ENCODE measurements around the gene PDE5A.

Gene PDE5A

DNA sequence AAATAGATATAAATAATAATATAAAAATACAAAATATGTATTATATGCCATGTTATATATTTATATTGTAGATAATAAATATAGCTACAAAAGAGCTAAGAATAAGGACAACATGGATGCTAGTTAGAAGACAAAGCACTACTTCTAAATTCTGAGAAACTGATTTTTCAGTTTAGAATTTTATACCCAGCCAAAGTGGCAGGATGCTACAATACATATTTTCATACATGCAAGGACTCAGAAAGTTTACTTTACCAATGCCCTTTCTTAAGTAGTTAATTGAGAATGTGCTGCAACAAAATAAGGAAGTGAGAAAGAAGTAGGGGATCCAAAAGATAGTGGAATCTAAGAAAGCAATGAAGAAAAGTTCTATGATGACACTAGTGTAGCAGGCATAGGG, 64.5 kb downstream of the PDE5A start:
- H3K4me3 ChIP-seq (replicated peaks; ENCODE audit: low read depth, low read length) = no peak overlapping the region
- TF ChIP-seq, protein P1, sequence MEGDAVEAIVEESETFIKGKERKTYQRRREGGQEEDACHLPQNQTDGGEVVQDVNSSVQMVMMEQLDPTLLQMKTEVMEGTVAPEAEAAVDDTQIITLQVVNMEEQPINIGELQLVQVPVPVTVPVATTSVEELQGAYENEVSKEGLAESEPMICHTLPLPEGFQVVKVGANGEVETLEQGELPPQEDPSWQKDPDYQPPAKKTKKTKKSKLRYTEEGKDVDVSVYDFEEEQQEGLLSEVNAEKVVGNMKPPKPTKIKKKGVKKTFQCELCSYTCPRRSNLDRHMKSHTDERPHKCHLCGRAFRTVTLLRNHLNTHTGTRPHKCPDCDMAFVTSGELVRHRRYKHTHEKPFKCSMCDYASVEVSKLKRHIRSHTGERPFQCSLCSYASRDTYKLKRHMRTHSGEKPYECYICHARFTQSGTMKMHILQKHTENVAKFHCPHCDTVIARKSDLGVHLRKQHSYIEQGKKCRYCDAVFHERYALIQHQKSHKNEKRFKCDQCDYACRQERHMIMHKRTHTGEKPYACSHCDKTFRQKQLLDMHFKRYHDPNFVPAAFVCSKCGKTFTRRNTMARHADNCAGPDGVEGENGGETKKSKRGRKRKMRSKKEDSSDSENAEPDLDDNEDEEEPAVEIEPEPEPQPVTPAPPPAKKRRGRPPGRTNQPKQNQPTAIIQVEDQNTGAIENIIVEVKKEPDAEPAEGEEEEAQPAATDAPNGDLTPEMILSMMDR (IDR thresholded peaks at IDR 0.05; ENCODE audit: low read length, missing control alignments) = no peak
- no peak for DNase-seq (ENCODE audit: low read depth)

DNA sequence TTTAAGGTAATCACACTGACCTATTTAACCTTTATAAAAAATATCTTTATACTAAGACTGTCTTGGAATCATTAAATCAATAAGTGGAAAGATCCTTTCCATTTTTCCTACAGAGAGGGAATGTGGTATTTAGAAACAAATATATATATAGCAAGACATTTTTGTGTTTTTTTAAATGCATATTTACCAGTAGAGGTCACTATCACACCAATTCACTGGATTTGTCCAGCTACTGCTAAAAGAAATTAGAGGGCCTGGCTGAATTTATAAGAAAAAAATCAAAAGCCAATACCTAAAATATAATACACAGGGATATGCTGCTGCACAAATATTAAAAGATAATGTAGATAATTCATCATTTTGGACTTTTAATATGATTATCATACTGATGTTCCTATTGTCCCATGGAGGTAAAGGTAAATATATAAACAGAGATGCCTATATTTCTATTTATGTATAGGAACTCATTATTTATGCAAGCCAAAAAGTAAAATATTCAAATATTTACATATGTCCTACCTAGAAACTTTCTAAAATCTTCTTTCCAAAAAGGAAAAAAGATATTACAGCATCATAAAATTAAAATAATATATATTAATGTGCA, 69.5 kb downstream of the PDE5A start:
- peak; percentile 79 for DNase-seq (ENCODE audit: low read depth)
- TF ChIP-seq, protein P1 (IDR thresholded peaks at IDR 0.05; ENCODE audit: low read length, missing control alignments) = peak; percentile 41
- H3K4me3 ChIP-seq (replicated peaks; ENCODE audit: low read depth, low read length) = no peak overlapping the region

DNA sequence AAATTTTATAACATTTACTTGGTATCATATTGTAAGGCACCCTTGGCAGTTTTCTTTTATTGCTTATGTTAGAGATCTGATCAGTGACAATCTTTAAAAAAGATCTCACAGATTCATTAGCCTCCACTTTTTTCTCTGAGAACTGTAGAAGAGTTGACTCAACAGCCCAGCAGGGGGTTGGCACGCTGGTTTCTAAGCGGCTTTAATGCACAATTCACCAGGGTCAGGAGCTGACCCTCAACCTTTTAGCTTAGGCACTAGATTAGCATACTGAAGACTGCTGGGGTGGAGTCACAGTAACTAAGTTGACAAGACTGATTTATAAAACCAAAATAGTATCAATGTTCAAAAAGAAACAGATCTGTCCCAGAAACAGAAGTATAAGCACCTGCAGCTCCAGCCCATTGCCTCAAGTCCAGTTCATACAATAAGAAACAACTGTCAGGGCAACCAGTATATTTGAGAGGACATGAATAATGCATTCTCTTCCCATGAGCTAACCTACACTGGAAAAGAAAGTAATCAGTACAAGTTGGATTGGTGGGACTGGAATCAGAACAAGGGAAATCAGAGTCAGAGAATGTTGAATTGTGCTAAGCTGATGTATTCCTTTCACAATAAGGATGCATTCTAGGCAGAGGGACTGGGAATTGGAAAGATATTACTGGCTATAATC, 77.6 kb downstream of the PDE5A start:
- DNase-seq (ENCODE audit: low read depth) = peak; percentile 31
- TF ChIP-seq, protein P1 (IDR thresholded peaks at IDR 0.05; ENCODE audit: low read length, missing control alignments) = no peak
- H3K4me3 ChIP-seq (replicated peaks; ENCODE audit: low read depth, low read length) = no peak overlapping the region

DNA sequence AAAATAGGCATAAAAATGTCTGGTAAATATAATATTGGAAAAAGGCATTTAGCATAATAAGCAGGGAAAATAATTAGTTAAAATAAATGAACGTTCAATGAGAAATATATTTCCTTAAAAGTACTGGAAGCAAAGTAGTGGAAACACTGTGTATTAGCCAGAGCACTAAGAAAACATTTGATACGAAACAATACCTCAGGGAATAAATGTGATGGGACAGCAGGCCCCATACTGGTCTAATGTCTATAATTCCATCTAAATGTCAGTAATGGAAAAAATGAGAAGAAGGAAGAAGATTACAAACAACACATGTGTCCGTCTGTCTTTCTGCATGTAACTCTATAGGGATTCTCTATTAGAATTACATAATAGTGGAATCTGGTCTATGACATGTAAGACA, 79.0 kb downstream of the PDE5A start:
- DNase-seq (ENCODE audit: low read depth) = no peak

DNA sequence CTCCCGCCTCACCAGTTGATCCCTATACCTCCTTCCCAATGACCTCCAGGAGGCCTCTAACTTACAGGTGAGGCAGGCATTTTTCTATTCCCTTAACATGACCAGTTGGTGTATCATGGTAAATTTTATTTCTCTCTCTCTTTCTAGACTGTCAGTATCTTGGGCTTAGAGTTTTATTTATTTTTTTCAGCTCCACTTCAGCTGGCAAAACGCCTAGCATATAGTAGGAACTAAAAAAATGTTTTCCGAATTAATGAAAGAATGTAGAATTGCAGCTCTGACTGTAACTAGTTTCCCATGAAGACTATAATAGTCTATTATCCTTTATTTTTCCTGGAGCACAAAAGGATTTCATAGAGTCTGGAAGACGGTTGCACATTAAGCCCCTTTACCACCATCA, 84.8 kb downstream of the PDE5A start:
- no peak for DNase-seq (ENCODE audit: low read depth)
- no peak overlapping the region for H3K4me3 ChIP-seq (replicated peaks; ENCODE audit: low read depth, low read length)
- TF ChIP-seq, protein P1 (IDR thresholded peaks at IDR 0.05; ENCODE audit: low read length, missing control alignments) = no peak

More for the DNA sequence above, 79.0 kb downstream of the PDE5A start:
- no peak overlapping the region for H3K4me3 ChIP-seq (replicated peaks; ENCODE audit: low read depth, low read length)
- TF ChIP-seq, protein P1 (IDR thresholded peaks at IDR 0.05; ENCODE audit: low read length, missing control alignments) = no peak

DNA sequence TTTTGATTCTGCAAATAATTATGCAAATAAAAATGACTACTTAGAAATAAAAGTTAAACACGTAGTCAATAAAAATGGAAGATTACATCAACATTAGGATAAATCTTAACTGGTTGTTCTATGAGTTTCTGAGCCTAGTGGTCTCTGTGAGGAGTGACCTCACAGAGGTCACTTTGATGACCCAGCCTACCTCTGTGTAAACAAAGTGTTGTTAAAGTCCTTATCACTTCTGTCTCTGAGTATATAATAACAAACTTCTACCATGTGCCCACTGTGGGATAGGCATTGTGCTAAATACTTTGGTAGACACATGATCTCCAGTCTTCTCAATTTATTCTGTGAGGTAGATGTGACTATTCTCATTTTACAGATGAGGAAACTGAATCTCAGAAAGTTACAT, 85.4 kb downstream of the PDE5A start:
- DNase-seq (ENCODE audit: low read depth) = no peak
- H3K4me3 ChIP-seq (replicated peaks; ENCODE audit: low read depth, low read length) = no peak overlapping the region
- TF ChIP-seq, protein P1 (IDR thresholded peaks at IDR 0.05; ENCODE audit: low read length, missing control alignments) = no peak

DNA sequence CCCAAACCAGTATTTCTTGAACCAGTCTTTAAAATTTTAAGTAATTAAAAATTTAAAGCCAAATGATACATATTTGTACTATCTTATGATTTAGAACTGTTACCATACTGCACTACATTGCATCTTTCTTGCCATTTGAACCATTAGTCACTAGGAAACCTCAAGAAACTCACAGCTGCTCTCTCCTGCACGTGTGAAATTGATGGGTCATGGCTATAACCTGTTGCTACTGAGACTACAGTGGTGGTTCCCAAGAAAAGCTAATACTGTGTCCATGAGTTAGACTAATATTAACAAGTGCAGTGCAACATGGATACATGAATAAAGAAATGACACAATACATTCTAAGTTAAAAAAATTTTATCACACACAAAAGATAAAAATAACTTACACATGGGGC, 88.4 kb downstream of the PDE5A start:
- DNase-seq (ENCODE audit: low read depth) = no peak
- TF ChIP-seq, protein P1 (IDR thresholded peaks at IDR 0.05; ENCODE audit: low read length, missing control alignments) = no peak
- no peak overlapping the region for H3K4me3 ChIP-seq (replicated peaks; ENCODE audit: low read depth, low read length)
